Measurements from ENCODE around the gene SYF2.

Gene SYF2

DNA sequence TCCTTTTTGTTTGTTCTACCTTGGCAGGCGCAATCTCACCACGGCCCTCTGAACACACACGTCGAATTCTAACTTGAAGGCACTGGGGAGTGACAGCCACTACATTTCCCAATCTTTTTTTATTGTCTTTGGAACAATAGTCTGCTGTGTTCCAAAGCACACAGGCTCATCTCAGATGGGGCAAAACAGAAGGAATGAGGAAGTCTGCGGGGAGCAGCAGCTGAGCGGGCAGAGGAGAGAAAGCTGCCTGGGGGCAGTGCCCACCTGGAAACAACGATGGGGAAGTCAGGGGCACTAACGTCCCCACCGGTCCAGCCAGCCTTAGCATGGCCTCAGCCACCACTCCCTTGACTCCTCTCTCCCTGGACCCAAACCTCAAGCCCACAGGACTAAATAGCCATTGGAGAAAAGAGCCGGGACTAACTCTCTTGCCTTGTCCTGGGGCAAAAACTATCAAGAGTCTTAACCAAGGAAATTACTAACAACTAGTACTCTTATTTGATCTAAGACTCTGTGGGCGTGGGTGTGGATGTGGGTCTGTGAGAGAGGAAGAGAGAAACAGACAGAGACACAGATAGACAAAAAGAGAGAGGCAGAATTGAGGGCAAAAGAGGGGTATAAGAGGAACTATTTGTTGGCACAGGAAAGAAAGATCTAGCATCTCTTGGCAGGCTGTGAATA is 34.2 kb downstream of the SYF2 start:
- H3K36me3 Mint-ChIP-seq (ENCODE audit: low read depth) = no peaks in the 10 kb centered on the region
- no peaks in the 10 kb centered on the region for H3K9me3 Mint-ChIP-seq
- TF ChIP-seq, protein P1, sequence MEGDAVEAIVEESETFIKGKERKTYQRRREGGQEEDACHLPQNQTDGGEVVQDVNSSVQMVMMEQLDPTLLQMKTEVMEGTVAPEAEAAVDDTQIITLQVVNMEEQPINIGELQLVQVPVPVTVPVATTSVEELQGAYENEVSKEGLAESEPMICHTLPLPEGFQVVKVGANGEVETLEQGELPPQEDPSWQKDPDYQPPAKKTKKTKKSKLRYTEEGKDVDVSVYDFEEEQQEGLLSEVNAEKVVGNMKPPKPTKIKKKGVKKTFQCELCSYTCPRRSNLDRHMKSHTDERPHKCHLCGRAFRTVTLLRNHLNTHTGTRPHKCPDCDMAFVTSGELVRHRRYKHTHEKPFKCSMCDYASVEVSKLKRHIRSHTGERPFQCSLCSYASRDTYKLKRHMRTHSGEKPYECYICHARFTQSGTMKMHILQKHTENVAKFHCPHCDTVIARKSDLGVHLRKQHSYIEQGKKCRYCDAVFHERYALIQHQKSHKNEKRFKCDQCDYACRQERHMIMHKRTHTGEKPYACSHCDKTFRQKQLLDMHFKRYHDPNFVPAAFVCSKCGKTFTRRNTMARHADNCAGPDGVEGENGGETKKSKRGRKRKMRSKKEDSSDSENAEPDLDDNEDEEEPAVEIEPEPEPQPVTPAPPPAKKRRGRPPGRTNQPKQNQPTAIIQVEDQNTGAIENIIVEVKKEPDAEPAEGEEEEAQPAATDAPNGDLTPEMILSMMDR (IDR thresholded peaks at IDR 0.05; ENCODE audit: unreplicated experiment in 3 of 3) = no peak
- peaks cover 77% of the 10 kb centered on the region for H3K27me3 Mint-ChIP-seq (ENCODE audit: low read depth)
- peaks cover 46% of the 10 kb centered on the region for H3K4me1 Mint-ChIP-seq
- H3K4me3 Mint-ChIP-seq = peak overlapping the region; percentile 0 to 15 (median 2)
- H3K27ac Mint-ChIP-seq = peak overlapping the region; percentile 64 to 97 (median 91)

DNA sequence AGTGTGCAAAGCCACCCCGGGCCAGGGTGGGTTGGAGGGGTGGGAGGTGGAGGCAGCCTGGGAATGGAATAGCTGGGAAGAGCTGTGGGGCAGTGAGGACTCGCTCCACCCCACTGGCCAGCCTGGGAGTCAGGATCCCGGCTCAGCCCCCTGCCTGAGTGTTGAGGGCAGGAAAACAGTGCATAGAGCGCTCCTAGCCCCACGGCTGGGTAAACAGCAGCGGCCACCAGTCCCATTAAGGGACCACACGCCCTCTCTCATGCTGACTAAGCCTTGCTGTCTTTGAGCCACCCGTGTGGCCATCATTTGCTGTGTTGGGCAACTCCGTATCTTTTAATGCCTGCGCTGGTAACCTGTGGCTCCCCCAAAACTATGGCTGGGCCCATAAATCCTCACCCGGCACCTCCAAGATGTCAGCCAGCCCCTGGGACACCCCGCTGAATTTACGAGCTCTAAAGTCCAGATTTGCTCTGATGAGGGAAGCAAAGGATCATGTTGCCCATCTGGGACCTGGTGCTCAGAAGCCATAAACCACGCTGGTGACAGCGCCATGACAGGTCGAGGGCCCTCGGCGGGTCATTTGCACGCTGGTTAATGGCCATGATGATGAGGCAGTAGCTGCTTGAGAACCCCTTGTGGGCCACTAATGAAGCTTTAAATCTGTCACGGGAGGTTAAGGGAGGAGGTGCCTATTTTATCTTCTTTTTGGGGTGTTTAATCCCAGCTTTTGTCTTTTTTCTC is 34.9 kb downstream of the SYF2 start:
- Mint-ChIP-seq H3K27ac (peak overlapping the region; percentile 28 to 97 (median 64)), H3K4me1 (peaks cover 46% of the 10 kb centered on the region), H3K4me3 (peak overlapping the region in 2 of 3 experiments; percentile 13 to 15), H3K9me3 (no peaks in the 10 kb centered on the region), H3K36me3 (ENCODE audit: low read depth) (no peaks in the 10 kb centered on the region), H3K27me3 (ENCODE audit: low read depth) (peaks cover 77% of the 10 kb centered on the region)
- TF ChIP-seq, protein P1 (IDR thresholded peaks at IDR 0.05; ENCODE audit: unreplicated experiment in 3 of 3) = no peak

DNA sequence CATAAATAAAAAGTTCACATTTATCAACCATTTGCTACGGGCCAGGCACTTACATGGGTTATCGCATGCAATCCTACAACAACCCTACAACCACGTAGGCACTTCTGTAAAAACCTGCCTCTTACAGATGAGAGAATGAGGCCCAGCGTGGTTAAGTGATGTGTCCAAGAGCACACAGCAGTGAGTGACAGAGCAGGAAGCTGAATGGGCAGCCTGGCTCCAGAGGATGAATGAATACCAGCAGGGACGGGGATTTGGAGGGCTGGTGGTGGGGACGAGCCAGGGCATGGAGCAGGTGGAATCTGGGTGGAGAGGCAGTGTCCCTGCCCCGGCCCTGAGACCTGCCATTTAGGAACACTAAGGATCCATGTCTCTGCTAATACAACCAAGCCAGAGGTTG is 35.5 kb downstream of the SYF2 start:
- TF ChIP-seq, protein P1 (IDR thresholded peaks at IDR 0.05; ENCODE audit: unreplicated experiment in 3 of 3) = no peak
- Mint-ChIP-seq H3K27ac (peak overlapping the region; percentile 23 to 46 (median 35)), H3K27me3 (ENCODE audit: low read depth) (peaks cover 73% of the 10 kb centered on the region), H3K9me3 (no peaks in the 10 kb centered on the region), H3K4me1 (peaks cover 46% of the 10 kb centered on the region), H3K36me3 (ENCODE audit: low read depth) (no peaks in the 10 kb centered on the region), H3K4me3 (no peak overlapping the region)

GRCh38 chr1:25195835-25196234 is 36.5 kb downstream of the SYF2 start:
- peaks cover 37% of the 10 kb centered on the region for H3K4me1 Mint-ChIP-seq
- H3K27ac Mint-ChIP-seq = no peak overlapping the region
- peaks cover 73% of the 10 kb centered on the region for H3K27me3 Mint-ChIP-seq (ENCODE audit: low read depth)
- no peaks in the 10 kb centered on the region for H3K9me3 Mint-ChIP-seq
- no peaks in the 10 kb centered on the region for H3K36me3 Mint-ChIP-seq (ENCODE audit: low read depth)
- TF ChIP-seq, protein P1 (IDR thresholded peaks at IDR 0.05; ENCODE audit: unreplicated experiment in 3 of 3) = no peak
- no peak overlapping the region for H3K4me3 Mint-ChIP-seq

- peaks cover 72% of the 10 kb centered on the region for H3K27me3 Mint-ChIP-seq (ENCODE audit: low read depth)
- peak overlapping the region in 1 of 3 experiments; percentile 22 for H3K27ac Mint-ChIP-seq
These were observed 37.7 kb downstream of the SYF2 start for GRCh38 chr1:25194572-25195020.

More at GRCh38 chr1:25194572-25195020, 37.7 kb downstream of the SYF2 start:
- Mint-ChIP-seq H3K4me1 (peaks cover 28% of the 10 kb centered on the region), H3K4me3 (no peak overlapping the region), H3K36me3 (ENCODE audit: low read depth) (no peaks in the 10 kb centered on the region), H3K9me3 (no peaks in the 10 kb centered on the region)
- TF ChIP-seq, protein P1 (IDR thresholded peaks at IDR 0.05; ENCODE audit: unreplicated experiment in 3 of 3) = no peak
